ENCODE results near the gene TEX48.

Gene TEX48

GRCh38 chr9:114627553-114627952, 54.4 kb downstream of the TEX48 start:
- H3K4me1 ChIP-seq (ENCODE audit: control insufficient read depth, low read depth, low read length) = no peaks in the 10 kb centered on the region
- H4K5ac ChIP-seq (ENCODE audit: low read length) = no peak overlapping the region
- no peak for DNase-seq
- H3K79me2 ChIP-seq (ENCODE audit: control insufficient read depth, insufficient read depth, low read length) = no peaks in the 10 kb centered on the region
- no CpG with 5 or more reads among the region's 1 CpG for WGBS (ENCODE audit: extremely low coverage, insufficient coverage, low lambda C conversion rate)
- no peak overlapping the region for H3K18ac ChIP-seq (ENCODE audit: low read length)
- no peaks in the 10 kb centered on the region for H3K27me3 ChIP-seq (ENCODE audit: insufficient read depth, low read length, poor library complexity)
- no peak overlapping the region for H4K8ac ChIP-seq (ENCODE audit: low read depth, low read length)
- H2BK15ac ChIP-seq (replicated peaks; ENCODE audit: low read depth) = no peak overlapping the region
- H3K36me3 ChIP-seq (ENCODE audit: control insufficient read depth, insufficient read depth, low read length) = no peaks in the 10 kb centered on the region
- H3K4me3 ChIP-seq (ENCODE audit: low read length) = no peak overlapping the region
- H3K27ac ChIP-seq (ENCODE audit: low read depth, low read length) = no peak overlapping the region
- H2BK5ac ChIP-seq (ENCODE audit: low read length) = no peak overlapping the region
- H2AK5ac ChIP-seq (ENCODE audit: low read length) = no peak overlapping the region
- H3K79me1 ChIP-seq (ENCODE audit: low read length) = no peaks in the 10 kb centered on the region
- H3K56ac ChIP-seq (ENCODE audit: low read length) = no peak overlapping the region
- H2BK120ac ChIP-seq (ENCODE audit: low read depth, low read length) = no peak overlapping the region
- H3K9ac ChIP-seq (ENCODE audit: low read length) = no peak overlapping the region
- H3K23ac ChIP-seq (ENCODE audit: low read length) = no peak overlapping the region
- H3K4ac ChIP-seq (ENCODE audit: low read depth, low read length) = no peak overlapping the region
- H3K4me2 ChIP-seq (ENCODE audit: low read length) = no peak overlapping the region

DNA sequence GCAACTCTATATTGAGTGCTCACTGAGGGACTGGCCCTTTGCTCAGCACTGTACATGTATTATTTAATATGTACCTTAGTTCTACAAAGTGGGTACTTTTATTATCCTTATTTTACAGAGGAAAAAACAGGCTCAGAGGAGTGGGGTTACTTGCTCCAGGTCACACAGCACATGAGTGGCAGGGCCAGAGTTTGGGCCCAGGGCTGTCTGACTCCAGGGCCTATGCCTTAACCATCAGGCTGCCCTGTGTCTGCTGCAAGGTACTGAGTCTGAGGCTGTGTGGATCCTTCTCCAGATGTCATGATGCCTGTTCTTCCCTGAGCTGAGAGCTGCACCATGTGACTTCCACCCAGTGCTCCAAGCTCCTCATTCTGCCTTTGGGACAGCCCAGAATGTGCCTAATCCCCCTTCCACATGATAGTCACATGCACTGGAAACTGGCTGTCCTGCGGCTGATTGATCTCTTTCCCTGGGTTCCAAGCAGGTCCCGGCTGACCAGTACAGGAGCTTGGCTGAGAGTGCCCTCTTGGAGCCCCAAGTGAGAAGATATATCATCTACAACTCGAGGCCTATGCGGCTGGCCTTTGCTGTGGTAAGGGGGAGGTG, 55.5 kb downstream of the TEX48 start:
- Histone ChIP-seq H3K27ac (ENCODE audit: low read depth, low read length) (no peak overlapping the region), H3K18ac (ENCODE audit: low read length) (no peak overlapping the region), H2BK15ac (replicated peaks; ENCODE audit: low read depth) (no peak overlapping the region), H3K56ac (ENCODE audit: low read length) (no peak overlapping the region), H4K5ac (ENCODE audit: low read length) (no peak overlapping the region), H3K4me3 (ENCODE audit: low read length) (no peak overlapping the region), H2AK5ac (ENCODE audit: low read length) (no peak overlapping the region), H3K36me3 (ENCODE audit: control insufficient read depth, insufficient read depth, low read length) (no peaks in the 10 kb centered on the region), H3K4me1 (ENCODE audit: control insufficient read depth, low read depth, low read length) (no peaks in the 10 kb centered on the region), H3K4me2 (ENCODE audit: low read length) (no peak overlapping the region), H3K9ac (ENCODE audit: low read length) (no peak overlapping the region), H3K4ac (ENCODE audit: low read depth, low read length) (no peak overlapping the region), H3K27me3 (ENCODE audit: insufficient read depth, low read length, poor library complexity) (no peaks in the 10 kb centered on the region), H4K8ac (ENCODE audit: low read depth, low read length) (no peak overlapping the region), H3K79me1 (ENCODE audit: low read length) (no peaks in the 10 kb centered on the region), H2BK5ac (ENCODE audit: low read length) (no peak overlapping the region), H2BK120ac (ENCODE audit: low read depth, low read length) (no peak overlapping the region), H3K79me2 (ENCODE audit: control insufficient read depth, insufficient read depth, low read length) (no peaks in the 10 kb centered on the region), H3K23ac (ENCODE audit: low read length) (no peak overlapping the region)
- DNase-seq = no peak
- no CpG with 5 or more reads among the region's 4 CpGs for WGBS (ENCODE audit: extremely low coverage, insufficient coverage, low lambda C conversion rate)

DNA sequence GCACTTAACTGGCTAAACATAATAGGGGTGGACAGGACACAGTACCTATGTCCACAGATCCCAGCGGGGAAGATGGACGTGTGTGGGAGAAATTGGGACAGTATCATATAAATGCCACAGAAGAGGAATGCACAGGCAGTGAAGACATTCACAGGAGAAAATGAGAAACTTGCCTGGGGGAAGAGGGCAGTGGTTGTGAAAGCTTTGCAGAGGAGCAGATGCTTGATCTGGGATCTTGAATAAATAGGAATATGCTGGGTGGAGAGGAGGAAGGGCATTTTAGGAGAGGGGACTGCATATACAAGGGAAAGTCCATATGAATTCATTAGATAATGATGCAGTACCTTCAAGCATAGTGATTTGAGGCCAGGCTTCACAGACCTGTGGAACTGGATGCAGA, 57.3 kb downstream of the TEX48 start:
- WGBS (ENCODE audit: extremely low coverage, insufficient coverage, low lambda C conversion rate) = no CpG with 5 or more reads among the region's 2 CpGs
- H3K9ac ChIP-seq (ENCODE audit: low read length) = no peak overlapping the region

DNA sequence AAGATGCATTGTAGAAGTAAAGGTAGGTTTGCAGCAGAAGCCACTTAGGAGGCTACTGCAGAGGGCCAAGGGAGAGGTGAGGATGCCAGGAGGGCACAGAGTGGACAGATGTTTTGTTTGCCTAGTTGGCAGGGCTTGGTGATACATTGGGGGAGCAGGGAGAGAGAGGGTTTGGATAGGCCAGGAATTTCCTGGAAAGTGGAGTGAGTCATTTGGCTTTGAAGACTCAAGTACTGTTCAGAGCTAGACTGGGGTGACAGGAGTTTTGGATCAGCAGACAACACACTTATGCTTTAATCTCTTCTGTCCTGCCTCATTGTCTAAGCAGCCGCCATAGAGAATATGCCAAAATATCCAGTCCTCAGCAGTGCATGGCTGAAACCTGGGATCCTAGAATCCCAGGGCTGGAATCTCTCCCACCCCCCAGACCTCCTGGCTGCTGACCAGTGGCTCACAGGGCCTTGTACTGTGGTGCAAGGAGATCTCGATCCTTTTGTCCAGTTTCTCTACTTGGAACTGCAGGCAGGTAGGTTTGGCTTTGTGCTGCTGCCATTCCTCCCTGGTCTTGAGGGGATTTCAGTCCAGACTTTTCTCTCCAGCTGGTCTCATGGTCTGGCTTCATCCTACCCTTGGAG, 59.9 kb downstream of the TEX48 start:
- Histone ChIP-seq H3K27me3 (ENCODE audit: insufficient read depth, low read length, poor library complexity) (no peaks in the 10 kb centered on the region), H3K18ac (ENCODE audit: low read length) (no peak overlapping the region), H3K36me3 (ENCODE audit: control insufficient read depth, insufficient read depth, low read length) (no peaks in the 10 kb centered on the region), H3K27ac (ENCODE audit: low read depth, low read length) (no peak overlapping the region), H3K23ac (ENCODE audit: low read length) (no peak overlapping the region), H2BK120ac (ENCODE audit: low read depth, low read length) (no peak overlapping the region), H2AK5ac (ENCODE audit: low read length) (no peak overlapping the region), H3K4me2 (ENCODE audit: low read length) (no peak overlapping the region), H3K9ac (ENCODE audit: low read length) (no peak overlapping the region), H3K4ac (ENCODE audit: low read depth, low read length) (no peak overlapping the region), H2BK5ac (ENCODE audit: low read length) (no peak overlapping the region), H3K4me3 (ENCODE audit: low read length) (no peak overlapping the region), H3K56ac (ENCODE audit: low read length) (no peak overlapping the region), H2BK15ac (replicated peaks; ENCODE audit: low read depth) (no peak overlapping the region), H3K79me2 (ENCODE audit: control insufficient read depth, insufficient read depth, low read length) (no peaks in the 10 kb centered on the region), H3K79me1 (ENCODE audit: low read length) (no peaks in the 10 kb centered on the region), H3K4me1 (ENCODE audit: control insufficient read depth, low read depth, low read length) (no peaks in the 10 kb centered on the region), H4K8ac (ENCODE audit: low read depth, low read length) (no peak overlapping the region), H4K5ac (ENCODE audit: low read length) (no peak overlapping the region)
- WGBS (ENCODE audit: extremely low coverage, insufficient coverage, low lambda C conversion rate) = no CpG with 5 or more reads among the region's 2 CpGs
- DNase-seq = no peak

More for the DNA sequence above, 57.3 kb downstream of the TEX48 start:
- Histone ChIP-seq H3K4me3 (ENCODE audit: low read length) (no peak overlapping the region), H3K18ac (ENCODE audit: low read length) (no peak overlapping the region), H2BK5ac (ENCODE audit: low read length) (no peak overlapping the region), H3K79me2 (ENCODE audit: control insufficient read depth, insufficient read depth, low read length) (no peaks in the 10 kb centered on the region), H3K79me1 (ENCODE audit: low read length) (no peaks in the 10 kb centered on the region), H3K27ac (ENCODE audit: low read depth, low read length) (no peak overlapping the region), H3K4me1 (ENCODE audit: control insufficient read depth, low read depth, low read length) (no peaks in the 10 kb centered on the region), H3K27me3 (ENCODE audit: insufficient read depth, low read length, poor library complexity) (no peaks in the 10 kb centered on the region), H3K4me2 (ENCODE audit: low read length) (no peak overlapping the region), H2BK15ac (replicated peaks; ENCODE audit: low read depth) (no peak overlapping the region), H2BK120ac (ENCODE audit: low read depth, low read length) (no peak overlapping the region), H2AK5ac (ENCODE audit: low read length) (no peak overlapping the region), H3K23ac (ENCODE audit: low read length) (no peak overlapping the region), H3K4ac (ENCODE audit: low read depth, low read length) (no peak overlapping the region), H3K56ac (ENCODE audit: low read length) (no peak overlapping the region), H4K5ac (ENCODE audit: low read length) (no peak overlapping the region), H4K8ac (ENCODE audit: low read depth, low read length) (no peak overlapping the region), H3K36me3 (ENCODE audit: control insufficient read depth, insufficient read depth, low read length) (no peaks in the 10 kb centered on the region)
- DNase-seq = no peak

- Histone ChIP-seq H3K4ac (ENCODE audit: low read depth, low read length) (no peak overlapping the region), H3K79me2 (ENCODE audit: control insufficient read depth, insufficient read depth, low read length) (no peaks in the 10 kb centered on the region), H3K4me3 (ENCODE audit: low read length) (no peak overlapping the region), H4K5ac (ENCODE audit: low read length) (no peak overlapping the region), H3K56ac (ENCODE audit: low read length) (no peak overlapping the region), H3K79me1 (ENCODE audit: low read length) (no peaks in the 10 kb centered on the region), H3K27me3 (ENCODE audit: insufficient read depth, low read length, poor library complexity) (no peaks in the 10 kb centered on the region), H2AK5ac (ENCODE audit: low read length) (no peak overlapping the region), H3K23ac (ENCODE audit: low read length) (no peak overlapping the region), H3K9ac (ENCODE audit: low read length) (no peak overlapping the region), H3K36me3 (ENCODE audit: control insufficient read depth, insufficient read depth, low read length) (no peaks in the 10 kb centered on the region), H3K18ac (ENCODE audit: low read length) (no peak overlapping the region), H3K4me2 (ENCODE audit: low read length) (no peak overlapping the region), H4K8ac (ENCODE audit: low read depth, low read length) (no peak overlapping the region), H3K4me1 (ENCODE audit: control insufficient read depth, low read depth, low read length) (no peaks in the 10 kb centered on the region), H2BK120ac (ENCODE audit: low read depth, low read length) (no peak overlapping the region), H2BK5ac (ENCODE audit: low read length) (no peak overlapping the region), H3K27ac (ENCODE audit: low read depth, low read length) (no peak overlapping the region), H2BK15ac (replicated peaks; ENCODE audit: low read depth) (no peak overlapping the region)
- DNase-seq = no peak
- WGBS (ENCODE audit: extremely low coverage, insufficient coverage, low lambda C conversion rate) = no CpG with 5 or more reads among the region's 7 CpGs
Observed at GRCh38 chr9:114621561-114621960, 60.4 kb downstream of the TEX48 start.

Measured in mesendoderm (in vitro differentiated cells).